ENCODE measurements around the gene RMI2.
"Not testable (repeated sequence)": the region's sequence is repeated elsewhere in the genome, so short reads cannot be mapped to it uniquely, and the experiment has no call there.

The RMI2 gene

DNA sequence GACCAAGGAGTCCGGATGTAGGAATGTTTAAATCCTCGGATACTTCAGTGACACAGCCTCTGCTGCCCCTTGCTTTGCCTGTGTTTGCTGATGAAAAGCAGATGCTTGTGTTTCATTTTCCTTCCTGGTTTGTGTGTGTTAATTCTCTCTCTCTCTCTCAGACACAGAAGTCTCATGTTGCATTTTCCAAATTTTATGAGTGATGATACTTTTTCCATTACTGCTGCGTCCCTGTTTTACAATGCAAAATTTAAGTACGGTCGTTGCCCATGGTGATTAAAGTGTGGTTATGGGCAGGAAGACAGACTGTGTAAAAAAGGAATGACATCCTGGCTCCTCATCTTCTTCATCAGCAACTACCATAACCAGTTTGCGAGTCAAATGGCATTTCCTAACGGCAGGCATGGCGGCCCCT is 5.7 kb downstream of the RMI2 start:
- DNase-seq: no peak

DNA sequence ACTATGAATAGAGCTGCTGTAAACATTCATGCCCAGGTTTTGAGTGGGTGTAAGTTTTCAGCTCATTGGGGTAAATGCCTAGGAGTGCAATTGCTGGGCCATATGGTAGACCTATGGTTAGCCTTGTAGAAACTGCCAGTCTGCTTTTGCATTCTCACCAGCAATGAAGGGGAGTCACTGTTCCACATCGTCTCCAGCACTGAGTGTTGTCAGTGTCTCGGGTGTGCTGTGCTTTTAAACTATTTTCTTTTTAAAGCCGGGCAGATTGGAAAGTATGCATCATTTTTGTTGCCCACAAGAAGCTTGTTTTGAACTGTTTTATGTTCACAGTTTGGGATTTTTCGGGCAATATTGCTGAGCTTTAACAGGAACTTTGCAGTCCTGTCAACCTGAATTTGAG is 7.9 kb downstream of the RMI2 start:
- no peak for DNase-seq

DNA sequence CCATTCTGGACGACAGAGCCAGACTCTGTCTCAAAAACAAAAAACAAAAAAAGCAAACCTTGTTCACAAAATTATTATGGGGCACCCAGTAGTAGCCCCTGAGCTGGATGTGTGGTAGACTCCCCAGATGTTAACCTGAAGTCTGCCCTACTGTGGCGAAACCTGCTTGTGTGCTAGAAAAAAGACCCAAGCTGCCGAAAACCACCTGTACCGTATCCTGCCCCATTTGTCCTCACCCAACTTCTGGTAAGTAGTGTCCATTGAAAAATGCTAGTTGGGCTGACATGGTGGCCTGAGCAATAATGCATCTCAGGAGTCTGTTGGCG is 9.1 kb downstream of the RMI2 start:
- no peak for DNase-seq

DNA sequence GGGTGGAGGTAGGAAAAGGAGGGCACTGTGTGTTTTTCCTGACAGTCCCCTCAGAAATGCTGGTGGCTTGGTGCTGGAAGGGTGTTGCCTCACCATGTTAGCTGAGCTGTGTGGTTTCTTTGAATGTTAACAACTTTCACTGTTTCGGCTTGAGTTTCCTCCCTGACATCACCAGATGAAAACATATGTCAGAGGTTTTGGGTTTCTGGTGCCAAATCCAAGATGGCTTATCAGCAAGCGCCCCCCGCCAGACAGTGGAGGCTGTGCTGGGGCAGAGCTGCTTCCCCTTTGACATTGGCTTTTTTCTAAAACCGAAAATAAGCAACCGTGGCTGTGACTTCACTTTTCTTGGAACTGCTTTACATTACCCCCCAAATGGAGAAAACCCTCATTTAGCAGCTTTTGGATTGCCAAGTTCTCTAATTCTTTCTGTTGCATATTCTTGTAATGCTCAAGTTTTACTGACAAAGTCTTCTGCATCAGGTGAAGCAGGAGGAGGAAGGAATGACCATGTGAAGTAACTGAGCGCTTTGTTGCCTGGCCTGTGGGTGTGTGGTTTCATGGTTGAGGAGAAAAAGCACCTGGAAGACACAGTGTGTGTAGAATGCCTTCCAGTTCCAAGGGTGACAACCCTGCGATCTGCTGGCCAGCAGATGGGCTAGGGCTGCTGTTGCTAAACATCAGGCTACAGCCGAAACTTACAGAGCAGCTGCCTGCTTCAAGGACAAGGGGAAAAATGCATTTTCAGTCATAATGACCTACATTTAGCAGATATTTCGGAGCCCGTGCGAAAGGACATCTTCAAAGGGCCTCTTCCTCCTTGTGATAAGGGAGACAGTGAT is 9.7 kb downstream of the RMI2 start:
- DNase-seq: peak in 2 of 56 donors; percentile 5

DNA sequence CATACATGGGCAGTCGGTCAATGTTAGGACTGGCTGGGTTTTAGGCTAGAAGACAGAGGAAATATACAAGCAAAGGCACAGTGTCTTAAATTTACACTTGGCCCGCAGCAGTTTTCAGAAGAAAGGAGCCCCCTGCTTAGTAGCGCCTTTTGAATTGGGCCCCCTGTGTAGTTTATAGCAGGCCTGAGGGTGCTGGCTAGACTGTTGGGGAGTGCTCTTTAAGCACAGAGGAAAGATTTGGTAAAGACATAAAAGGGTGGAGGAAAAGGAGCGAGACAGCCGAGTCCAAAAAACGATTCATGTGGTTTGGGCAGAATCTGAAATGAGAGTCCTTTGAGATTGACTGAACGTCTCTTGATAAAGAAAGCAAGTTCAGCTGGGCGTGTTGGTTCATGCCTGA is 10.6 kb downstream of the RMI2 start:
- DNase-seq: no peak

DNA sequence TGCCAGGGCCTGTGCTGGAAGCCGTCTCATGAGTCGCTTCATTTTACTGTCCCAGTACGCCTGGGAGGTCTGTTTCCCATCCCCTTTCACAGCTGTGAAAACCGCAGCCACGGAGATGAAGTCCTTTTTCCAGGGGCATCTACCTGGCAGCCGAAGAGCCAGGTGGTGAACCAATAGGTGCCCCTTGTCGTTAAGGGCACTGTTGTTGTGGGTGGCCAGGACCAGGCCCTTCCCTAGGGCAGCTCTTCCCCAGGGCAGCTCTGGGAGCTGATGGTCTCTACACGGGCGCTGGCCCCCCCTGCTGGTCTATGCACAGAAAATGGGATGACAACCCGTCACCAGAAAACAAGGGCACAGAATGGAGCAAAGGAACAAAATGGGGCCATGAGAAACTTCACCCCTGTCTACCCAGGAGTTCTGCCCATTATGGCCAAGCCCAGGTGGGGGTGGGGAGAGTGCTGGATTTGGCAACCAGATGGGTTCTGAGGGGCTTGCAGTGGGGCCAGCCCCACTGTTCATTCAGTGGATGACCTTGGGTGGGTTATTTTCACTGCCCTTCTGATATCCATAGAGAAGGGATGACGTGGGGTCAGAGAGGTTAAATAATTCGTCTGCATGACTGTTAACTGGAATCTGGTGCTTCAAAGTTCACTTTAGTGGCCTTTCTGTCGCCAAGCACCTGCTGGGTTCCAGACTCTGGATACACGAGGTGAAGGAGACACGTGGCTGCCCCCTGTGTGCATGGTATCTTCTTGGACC is 11.5 kb downstream of the RMI2 start:
- DNase-seq: peak in 38 of 56 donors; percentile 1 to 70 (median 16)

DNA sequence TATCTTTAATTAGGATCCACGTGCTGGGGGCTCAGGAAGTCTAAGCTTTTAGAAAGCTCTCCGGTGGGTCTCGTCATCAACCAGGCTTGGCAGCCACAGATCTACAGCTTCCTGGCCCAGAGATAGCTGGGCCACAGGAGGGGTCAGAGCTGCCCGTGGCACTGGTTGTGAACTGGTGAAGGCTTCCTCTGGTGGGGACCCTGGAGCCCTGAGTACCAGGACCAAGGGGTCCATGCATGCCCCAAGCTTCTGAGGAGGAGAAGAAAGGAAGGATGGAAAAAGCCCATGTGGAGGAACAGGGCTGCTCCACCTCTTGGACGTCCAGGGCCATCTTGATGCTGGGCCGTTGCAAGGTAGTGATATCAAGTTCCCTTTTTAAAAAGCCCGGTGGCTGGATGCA is 13.3 kb downstream of the RMI2 start:
- DNase-seq: no peak

DNA sequence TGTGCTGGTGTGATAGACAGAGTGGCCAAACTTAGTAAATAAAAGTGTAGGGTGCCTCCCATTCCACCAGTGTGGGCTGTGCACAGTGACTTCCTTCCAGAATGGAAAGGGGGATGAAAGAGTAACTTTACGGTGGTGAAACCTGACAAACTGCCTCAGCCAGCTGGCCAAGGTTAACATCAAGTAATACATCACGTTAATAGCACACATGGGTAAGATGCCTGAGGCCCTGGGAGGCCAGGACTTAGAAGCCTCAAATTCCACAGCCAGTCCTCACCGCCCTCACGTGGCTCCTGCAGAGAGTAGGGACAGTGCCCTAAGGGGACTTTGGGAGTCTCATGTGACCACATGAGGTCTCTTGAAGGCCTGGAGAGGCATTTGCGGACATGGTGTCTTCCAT is 14.1 kb downstream of the RMI2 start:
- DNase-seq: no peak

DNA sequence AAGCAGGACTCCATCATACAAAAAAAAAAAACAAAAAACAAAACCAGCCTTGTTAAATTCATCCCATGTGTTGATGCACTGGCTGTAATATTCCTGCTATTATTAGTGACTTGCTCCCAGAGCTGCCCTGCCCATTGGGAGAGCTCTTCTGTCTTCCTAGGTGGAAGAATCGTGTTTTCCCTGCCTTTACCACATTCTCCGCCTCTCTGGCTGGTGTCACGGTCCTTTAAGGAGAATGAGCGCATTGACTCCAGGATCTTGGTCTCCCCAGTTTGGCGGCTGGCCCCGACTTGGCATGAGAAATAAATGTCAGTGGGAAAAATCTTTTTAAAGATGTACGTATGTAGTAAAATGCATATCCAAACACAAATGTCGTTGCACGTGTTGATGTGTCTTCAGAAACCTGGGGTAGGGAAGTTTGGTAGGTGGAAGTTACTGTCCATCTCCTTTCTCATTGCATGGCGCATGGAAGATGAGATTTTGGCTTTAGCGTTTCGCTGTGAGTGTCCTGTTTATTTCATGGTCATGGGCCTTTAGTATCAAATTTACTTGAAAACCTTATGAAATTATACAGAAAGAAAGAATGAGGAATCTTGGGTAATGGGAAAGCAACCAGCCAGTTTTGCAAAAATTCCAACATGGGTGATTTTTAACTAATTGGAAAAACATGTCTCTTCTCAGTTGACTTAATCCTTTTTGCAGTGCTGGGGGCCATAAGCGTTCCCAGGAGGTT is 15.5 kb downstream of the RMI2 start:
- DNase-seq: no peak

DNA sequence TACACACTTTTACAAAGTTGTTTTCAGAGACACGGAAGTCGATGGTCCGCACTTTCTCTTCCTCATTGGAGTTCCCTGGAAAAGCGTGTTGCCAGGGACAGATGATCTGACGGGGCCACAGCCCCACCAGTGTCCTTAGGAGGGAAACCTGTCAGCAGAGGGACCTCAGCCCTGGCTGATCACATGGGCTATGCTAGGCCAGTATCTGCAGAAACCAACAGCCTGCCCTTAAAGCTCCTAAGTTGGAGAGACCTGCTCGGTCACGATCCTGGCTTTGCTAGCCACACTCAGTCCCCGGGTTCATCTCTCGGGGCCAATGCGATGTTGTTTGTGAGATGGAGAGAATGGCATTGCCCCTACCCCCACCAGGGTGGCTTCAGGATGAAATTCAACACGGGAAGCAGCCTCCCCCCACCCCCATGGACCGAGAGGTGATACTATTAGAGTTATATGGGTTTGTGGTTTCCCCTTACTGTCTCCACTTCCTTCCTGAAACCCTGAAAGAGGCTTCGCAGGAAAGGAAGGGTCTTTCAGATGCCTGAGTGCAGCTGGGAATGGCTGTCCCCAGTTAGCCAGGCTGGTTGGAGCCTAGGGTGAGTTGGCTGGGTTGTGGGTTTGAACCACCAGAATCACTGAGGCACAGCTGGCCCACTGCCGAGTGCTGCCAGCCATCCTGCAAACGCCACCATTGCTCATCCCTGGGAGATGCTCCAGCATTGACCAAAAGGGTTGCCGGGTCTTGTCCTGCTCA is 16.6 kb downstream of the RMI2 start:
- no peak for DNase-seq

DNA sequence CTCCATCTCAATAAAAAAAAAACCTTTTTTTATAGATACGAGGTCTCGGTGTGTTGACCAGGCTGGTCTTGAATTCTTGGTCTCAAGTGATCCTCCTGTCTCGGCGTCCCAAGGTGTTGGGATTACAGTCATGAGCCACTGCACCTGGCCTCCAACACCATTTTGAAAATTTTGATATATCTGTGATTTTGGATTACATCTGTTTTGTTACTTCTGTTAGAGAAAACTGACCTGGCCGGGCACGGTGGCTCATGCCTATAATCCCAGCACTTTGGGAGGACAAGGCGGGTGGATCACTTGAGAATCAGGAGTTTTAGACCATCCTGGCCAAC is 18.6 kb downstream of the RMI2 start:
- DNase-seq: no peak

DNA sequence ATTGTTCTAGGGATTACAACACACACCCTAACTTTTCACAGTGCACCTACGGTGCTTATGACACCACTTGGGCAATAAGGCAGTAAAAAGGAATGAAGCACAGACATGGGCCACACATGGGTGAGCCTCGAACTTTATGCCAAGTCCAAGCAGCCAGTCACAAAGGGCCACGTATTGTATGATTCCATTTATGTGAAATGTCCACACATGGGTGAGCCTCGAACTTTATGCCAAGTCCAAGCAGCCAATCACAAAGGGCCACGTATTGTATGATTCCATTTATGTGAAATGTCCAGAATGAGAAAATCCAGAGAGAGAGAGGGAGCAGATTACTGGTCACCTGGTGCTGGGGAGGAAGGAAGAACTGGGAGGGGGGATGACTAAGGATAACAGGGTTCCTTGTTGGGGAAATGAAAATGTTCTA is 22.2 kb downstream of the RMI2 start:
- DNase-seq: no peak

DNA sequence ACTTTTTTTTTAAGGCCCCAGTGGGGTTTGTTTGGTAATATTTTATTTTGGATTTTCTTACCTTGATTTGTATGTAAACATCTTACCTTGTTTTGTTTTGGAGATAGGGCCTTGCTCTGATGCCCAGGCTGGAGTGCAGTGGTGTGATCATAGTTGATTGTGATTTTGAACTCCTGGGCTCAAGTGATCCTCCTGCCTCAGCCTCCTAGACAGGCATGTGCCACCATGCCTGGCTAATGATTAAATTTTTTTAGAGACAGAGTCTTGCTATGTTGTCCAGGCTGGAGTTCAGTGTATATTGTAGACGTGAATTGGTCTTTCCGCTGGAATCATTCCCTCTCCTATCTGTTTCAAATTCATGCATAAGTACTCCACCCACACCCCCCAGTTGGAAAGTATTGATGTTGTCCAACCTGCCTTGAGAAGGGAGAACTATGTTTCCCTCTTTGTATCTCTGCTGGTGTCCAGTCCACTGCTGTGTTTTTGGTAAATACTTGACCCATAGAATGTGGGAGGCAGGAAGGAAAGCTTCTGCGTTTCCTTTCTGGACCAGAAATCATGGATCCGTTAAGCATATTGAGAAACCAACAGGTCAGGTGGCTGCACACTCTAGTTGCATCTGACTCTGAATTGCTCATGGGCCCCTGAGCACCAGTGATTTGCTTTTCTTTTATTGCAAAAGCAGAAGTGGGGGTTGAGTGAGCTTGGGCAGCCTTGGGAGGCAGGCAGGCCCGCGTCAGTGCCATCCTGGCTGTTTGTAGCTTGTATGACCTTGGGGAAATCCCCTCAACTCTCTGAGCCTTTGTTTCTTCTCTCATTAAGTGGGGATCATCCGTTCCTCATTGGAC is 25.0 kb downstream of the RMI2 start:
- DNase-seq: no peak

DNA sequence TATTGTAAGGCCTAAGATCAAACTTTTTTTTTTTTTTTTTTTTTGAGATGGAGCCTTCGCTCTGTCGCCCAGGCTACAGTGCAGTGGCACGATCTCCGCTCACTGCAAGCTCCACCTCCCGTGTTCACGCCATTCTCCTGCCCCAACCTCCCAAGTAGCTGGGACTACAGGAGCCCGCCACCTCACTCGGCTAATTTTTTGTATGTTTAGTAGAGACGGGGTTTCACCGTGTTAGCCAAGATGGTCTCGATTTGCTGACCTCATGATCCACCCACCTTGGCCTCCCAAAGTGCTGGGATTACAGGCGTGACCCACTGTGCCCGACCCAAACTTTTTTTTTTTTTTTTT is 25.6 kb downstream of the RMI2 start:
- DNase-seq: not testable (repeated sequence)

DNA sequence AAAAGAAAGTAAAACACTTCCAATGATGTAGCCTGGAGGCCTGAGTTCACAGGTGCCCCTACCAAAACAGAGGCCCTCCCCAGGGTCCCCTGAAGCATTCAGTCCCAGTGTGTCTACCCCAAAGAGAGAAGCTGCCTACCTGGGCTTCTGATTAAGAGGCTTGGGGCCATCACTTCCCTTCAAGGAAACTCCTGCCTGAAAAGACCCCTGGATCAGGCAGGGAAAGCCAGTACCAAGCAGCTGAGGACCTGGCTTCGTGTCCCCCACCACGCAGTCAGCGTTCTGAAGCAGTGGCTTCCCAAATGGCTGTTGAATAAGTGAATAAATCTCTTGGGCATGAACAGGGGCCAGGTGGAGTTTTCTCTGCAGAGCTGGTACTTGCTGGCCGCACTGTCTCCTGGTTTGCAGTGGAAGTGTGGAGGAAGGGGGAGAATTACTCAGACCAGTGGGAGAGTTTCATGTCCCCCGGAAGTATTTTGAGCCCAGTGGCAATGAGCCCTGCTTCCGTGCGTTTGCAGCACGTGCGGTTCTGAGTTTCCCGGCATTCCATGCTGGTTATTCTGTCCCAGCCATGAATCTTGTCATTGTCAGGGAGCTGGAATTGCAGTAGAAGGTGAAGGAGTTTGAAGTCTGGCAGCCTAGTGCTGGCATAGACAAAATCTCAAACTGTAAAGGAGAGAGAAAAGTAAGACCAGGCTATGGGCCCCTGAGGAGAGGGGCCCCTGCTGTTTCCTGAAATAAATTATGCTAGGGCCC is 27.0 kb downstream of the RMI2 start:
- no peak for DNase-seq

DNA sequence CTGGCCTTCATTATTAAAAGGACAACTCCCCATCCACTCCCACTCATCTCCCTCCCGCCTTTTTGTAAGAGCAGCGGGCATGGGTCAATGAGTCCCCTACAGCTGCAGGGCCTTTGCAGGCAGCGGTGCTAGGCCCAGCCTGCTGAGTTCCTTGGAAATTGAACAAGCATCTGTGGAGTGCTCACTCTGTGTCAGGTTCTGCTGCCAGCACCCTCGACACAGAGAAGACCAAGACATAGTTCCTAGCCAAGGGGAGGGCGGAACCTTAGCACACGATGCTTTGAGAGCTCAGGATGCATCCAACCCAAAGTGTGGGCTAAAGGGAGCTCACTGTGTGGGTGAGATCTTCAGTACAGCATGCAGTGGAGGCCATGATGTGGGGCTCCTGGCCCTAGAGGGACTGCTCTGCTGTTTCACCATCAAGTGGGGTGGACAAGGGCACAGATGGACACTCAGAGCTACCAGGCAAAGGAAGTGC is 27.6 kb downstream of the RMI2 start:
- no peak for DNase-seq

DNA sequence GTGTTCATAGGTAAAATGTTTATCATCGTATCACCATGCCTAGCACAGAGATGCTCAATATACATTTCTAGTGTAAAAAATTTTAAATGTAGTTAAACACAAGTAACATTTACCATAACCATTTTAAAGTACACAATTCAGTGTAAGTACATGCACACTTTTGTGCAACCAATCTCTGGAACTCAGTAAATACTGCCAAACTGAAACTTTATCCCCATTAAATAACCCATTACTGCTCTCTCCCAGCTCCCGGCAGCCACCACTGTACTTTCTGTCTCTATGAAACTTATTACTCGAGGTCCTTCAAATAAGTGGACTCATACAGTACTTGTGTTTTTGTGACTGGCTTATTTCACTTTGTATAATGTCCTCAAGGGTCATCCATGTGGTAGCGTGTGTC is 29.0 kb downstream of the RMI2 start:
- DNase-seq: no peak

DNA sequence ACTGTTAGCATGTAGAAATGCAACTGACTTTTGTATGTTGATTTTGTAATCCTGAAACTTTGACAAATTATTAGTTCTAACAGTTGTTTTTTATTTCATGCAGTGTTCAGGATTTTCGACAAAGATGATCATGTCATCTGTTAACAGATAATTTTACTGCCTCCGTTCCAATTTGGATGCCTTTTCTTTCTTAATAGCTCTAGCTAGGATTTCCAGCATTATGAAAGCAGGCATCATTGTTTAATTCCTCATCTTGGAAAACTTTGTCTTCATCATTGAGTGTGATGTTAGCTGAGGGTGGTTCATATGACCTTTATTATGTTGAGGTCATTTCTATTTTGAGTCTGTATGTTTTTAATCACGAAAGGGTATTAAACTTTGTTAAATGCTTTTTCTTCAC is 31.9 kb downstream of the RMI2 start:
- no peak for DNase-seq

DNA sequence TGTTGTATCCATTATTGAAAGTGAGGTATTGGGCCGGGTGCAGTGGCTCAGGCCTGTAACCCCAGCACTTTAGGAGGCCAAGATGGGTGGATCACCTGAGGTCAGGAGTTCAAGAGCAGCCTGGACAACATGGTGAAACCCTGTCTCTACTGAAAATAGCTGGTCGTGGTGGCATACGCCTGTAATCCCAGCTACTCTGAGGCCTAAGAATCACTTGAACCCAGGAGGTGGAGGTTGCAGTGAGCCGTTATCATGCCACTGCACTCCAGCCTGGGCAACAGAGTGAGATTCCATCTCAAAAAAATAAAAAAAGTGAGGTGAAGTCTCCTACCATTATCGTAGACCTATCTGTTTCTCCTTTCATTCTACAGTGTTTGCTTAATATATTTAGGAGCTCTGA is 33.7 kb downstream of the RMI2 start:
- not testable (repeated sequence) for DNase-seq

DNA sequence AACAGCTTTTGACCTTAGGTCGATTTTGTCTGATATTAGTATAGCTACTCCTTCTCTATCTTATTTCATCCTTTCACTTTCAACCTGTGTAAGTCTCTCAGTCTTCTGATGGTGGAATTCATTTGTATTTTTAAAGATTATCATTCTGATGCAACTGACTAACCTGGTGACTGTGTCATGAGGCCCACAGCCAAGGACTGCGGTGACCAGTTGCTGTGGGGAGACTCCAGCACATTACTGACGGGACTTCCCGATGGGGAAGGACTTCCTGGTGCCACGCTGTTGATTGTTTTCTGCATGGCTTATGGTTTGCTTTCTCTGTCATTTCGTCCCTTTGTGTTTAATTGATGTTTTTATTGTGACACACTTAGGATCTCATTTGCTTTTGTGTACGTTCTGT is 34.2 kb downstream of the RMI2 start:
- no peak for DNase-seq

All from nucleus accumbens (tissue), 56 donors.